Measurements from ENCODE around the gene KLK10.

GRCh38 chr19:51055866-51056265 lies 36.4 kb upstream of the KLK10 start:
- no peak for TF ChIP-seq CTCF (IDR thresholded peaks at IDR 0.05; ENCODE audit: low read depth, low read length)
- TF ChIP-seq EZH2phosphoT487 (IDR thresholded peaks at IDR 0.05; ENCODE audit: low read depth), result no peak
